ENCODE data around the gene ATP8B3.
"Not testable (repeated sequence)": the region's sequence is repeated elsewhere in the genome, so short reads cannot be mapped to it uniquely, and the experiment has no call there.

Gene ATP8B3

GRCh38 chr19:1768248-1768647, 43.8 kb downstream of the ATP8B3 start:
- no peak for DNase-seq

DNA sequence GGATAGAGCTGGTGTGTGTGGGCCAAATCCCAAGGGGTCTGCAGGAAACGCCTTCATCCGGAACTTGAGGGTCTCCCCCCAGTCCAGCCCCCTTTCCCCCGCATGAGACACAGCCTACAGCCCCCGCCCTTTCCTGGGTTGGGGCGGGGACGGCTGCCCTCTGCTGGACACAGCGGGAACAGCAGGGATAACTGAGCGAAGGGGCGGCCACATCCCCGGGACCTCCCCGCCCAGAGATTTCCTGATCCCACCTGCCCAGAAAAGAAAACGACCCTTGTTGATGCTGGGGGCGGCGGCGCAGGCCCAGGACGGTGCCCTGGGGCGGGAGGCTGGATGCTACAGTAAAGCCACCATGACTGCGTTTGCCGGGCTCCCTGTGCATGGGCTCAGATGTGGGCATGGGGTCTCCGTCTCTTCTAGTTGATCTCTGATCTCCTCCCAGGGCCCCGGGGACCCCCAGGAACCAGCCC, 44.6 kb downstream of the ATP8B3 start:
- DNase-seq, result no peak

DNA sequence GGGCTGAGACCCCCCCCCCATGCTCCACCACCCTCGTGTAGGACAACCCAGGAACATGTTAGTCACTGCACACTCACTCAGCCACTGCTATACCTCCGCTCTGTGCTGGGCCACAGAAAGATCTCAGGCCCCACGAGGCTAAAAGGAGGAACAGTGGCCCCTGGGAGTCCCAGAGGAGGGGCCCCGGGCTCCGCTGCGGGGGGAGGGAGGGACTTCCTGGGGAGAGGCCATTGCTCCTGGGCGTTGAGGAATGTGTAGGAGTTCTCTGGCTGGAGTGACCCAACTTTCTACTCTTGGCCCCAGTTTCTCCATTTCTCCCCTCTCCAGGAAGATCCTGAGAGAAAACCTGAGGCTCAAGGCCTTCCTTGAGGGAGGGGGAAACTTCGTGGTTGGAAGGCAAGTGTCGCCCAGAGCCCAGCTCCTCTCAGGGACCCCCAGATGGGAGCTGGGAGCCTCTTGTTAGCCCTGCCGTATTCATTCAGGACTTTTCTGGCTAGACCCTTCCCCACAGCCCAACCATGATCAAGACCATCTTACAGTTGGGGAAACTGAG, 45.2 kb downstream of the ATP8B3 start:
- DNase-seq, result no peak

DNA sequence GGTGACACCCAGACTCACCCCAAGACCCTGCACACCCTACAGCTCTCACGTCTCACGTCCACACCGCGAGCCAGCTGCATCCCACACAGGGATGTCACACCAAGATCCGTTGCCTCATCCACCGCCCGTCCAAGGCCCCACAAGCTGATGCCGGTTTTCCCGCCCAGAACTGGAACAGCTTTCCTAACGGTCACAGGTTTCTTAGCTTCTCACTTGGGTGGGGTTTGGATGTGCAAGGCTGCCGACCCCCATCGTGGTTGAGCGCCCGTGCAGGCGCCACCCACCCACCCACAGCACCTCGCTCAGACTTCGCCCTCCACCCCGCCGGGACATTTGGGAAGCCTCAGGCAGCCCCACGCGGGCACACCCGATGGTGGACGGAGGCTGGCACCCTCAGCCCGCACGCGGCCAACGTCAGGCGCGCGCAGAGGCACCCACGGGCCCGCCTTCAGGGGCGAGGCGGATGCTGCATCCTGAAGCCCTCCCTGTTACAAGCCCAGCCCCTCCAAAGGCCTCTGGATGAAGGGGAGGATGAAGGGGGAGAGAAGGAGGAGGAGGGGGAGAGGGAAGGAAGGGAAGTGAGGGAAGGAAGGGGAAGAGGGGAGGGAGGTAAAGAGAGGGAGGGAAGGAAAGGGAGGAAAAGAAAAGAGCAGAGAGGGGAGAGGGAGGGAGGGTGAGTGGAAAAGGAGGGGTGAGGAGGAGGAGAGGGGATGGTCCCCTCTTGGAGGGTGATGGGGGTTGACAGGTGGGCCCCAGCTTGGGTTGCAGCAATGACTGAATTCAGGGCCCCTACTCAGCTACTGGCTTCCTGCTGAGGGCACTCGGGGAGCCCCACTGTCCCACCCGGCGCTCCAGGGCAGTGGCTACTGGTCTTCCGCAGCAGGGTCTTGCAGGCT, 45.9 kb downstream of the ATP8B3 start:
- no peak for DNase-seq

GRCh38 chr19:1765232-1765903, 46.7 kb downstream of the ATP8B3 start:
- DNase-seq, result no peak

GRCh38 chr19:1764729-1765128, 47.3 kb downstream of the ATP8B3 start:
- DNase-seq, result no peak

GRCh38 chr19:1763648-1764639, 48.1 kb downstream of the ATP8B3 start:
- DNase-seq, result no peak

GRCh38 chr19:1762243-1763117, 49.6 kb downstream of the ATP8B3 start:
- DNase-seq, result no peak

DNA sequence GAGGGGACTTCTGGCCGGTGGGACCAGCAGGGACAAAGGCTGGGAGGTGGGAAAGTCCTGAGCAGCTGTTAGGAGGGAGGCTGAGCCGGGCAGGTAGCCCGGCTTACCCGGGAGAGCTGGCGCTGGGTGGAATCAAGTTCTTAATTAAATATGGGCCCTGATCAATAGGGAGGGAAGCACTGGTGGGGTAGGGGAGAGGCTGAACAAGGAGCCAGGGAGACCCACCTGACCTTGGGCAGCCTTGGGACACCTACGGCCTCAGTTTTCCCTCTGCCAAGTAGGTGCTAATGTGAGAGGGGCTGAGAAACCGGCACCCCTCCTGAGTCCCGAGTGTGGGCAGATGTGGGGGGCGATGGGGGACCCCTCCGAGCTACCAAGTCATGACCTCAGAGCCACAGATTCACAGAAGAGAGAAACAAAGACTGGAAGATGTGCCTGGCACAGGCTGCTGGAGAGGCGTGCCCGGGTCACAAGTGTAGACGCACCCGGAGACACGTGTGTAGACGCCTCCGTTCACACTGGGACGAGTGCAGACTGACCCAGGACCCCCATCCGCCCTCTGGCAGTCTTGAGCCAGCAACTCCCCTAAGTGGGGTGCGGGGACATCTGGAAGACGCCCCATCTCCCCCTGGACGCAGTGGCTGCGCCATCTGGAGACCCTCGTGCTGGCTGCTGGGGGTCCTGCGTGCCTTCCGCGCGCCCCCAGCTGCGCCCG, 50.4 kb downstream of the ATP8B3 start:
- DNase-seq, result no peak

- not testable (repeated sequence) for DNase-seq
These were observed 51.1 kb downstream of the ATP8B3 start for GRCh38 chr19:1760786-1761527.

DNA sequence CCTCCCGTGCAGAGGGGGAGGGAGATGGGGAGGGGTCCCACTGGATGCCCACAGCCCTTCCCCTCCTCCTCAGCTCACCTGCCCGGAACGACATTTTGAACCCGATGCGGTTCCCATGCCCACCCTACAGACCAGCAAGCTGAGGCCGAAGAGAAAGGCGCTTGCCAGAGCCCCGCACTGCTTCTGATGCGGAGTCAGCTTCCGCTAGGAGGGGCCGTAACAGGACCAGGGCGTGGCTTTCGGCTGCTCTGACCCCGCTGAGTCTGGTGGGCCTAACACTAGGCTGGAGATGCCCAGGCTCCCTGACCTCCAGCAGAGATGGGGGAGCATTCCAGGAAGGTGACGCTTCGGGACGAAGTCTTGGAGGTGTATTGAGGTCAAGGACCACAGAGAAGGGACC, 52.1 kb downstream of the ATP8B3 start:
- DNase-seq, result no peak

- no peak for DNase-seq
These were observed 52.8 kb downstream of the ATP8B3 start for GRCh38 chr19:1758959-1759903.

GRCh38 chr19:1758231-1758577, 53.9 kb downstream of the ATP8B3 start:
- DNase-seq, result no peak

DNA sequence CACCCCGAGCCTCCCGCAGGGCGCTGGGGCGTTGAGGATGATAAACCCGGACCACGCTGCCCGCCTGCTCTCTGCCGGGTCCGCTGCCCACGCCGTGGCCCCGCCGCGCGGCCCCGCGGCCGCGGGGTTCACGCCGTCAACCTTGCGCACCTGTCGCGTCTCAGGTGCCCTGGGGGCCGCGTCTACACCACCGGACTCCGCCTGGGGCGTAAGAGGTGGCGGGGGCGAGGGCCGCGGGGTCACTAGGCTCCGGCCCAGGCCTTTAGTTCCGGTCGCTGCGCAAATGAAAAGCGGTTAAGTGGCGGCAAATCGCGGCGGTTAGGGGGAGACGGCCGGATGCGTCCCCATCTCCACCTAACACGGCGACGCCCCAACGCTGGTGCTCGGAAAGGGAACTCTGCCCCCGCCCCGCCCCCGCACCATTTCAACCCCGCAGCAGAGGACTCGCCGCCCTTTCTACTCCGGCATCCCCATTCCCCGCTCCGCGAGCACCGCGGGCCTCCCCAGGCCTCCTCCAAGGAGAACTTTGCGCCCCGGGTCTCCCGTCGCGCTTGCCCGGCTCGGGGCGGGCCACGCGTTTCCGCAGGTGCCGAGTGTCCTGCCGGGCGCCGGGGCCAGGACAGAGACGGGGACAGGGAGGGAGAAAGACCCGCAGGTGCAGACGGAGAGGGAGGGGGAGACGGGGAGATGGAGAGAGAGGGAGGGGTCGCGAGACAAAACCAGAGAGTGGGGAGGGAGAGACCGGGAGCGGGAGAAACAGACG, 54.4 kb downstream of the ATP8B3 start:
- no peak for DNase-seq

GRCh38 chr19:1756705-1757465, 55.2 kb downstream of the ATP8B3 start:
- DNase-seq, result no peak

- DNase-seq, result no peak
These were observed 55.8 kb downstream of the ATP8B3 start for GRCh38 chr19:1756264-1756663.

DNA sequence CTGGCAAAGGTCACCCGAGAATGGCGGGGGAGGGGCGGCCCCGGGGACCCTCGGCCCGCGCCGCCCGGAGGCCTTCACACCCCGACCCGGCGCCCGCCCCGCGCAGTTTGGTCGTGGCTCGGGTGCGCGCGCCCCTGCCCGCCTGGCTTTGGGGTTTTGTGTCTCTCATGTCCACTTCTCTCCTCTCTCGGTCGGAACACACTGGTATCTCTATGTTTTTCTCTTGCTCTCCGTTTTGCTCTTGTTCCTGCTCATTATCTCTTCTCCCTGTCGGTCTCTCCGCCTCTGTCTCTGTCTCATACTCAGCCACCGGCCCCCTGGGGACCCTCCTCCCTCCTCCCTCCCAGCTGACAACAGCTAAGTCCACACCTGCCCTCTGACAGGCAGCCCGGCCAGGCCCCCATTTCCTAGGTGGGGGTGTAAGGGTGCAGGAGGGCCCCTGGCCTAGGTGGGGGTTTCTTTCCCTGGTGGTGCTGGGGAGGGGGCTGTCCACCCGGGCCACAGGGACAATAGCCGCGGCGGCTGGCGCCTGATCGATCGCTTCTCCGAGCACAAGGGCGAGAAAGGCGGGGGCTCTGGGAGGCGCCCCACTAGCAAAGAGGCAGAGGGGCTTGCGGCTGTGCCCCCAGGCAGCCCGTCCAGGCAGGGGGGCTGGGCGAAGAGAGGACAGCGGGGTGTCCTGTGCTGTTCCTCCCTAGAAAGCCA, 56.5 kb downstream of the ATP8B3 start:
- no peak for DNase-seq
